ENCODE data around the gene ARHGAP8. TPM values are rescaled to one million over a fixed set of nuclear protein-coding genes. Genes with fewer than 3 reads are reported as not detected.

The ARHGAP8 gene
- total and polyA plus RNA-seq, 4 donors = 0.69 to 8.5 (median 3.4) TPM

GRCh38 chr22:44827666-44828190, 75.4 kb downstream of the ARHGAP8 start:
- H3K27ac ChIP-seq (ENCODE audit: low read depth, low read length) = no peak overlapping the region
- no peaks in the 10 kb centered on the region for H3K27me3 ChIP-seq (ENCODE audit: control insufficient read depth, insufficient read depth, low read length)
- H3K9me3 ChIP-seq (ENCODE audit: control insufficient read depth, insufficient read depth, low read length) = peaks cover 3% of the 10 kb centered on the region
- peaks cover 3% of the 10 kb centered on the region for H3K4me1 ChIP-seq (ENCODE audit: control insufficient read depth, insufficient read depth, low read length)
- DNase-seq (ENCODE audit: low read depth in 4 of 6, low spot score in 6 of 6) = no peak
- no peak overlapping the region for H3K4me3 ChIP-seq (ENCODE audit: low read depth, low read length)
- WGBS (ENCODE audit: insufficient coverage) = 92% methylated on average over 7 of the region's 16 CpGs
- H3K36me3 ChIP-seq (ENCODE audit: control insufficient read depth, insufficient read depth, low read length) = peaks cover 4% of the 10 kb centered on the region

- 80% methylated on average over 8 of the region's 8 CpGs for WGBS (ENCODE audit: insufficient coverage)
- peaks cover 4% of the 10 kb centered on the region for H3K36me3 ChIP-seq (ENCODE audit: control insufficient read depth, insufficient read depth, low read length)
These were observed 75.8 kb downstream of the ARHGAP8 start for GRCh38 chr22:44828193-44828592.

DNA sequence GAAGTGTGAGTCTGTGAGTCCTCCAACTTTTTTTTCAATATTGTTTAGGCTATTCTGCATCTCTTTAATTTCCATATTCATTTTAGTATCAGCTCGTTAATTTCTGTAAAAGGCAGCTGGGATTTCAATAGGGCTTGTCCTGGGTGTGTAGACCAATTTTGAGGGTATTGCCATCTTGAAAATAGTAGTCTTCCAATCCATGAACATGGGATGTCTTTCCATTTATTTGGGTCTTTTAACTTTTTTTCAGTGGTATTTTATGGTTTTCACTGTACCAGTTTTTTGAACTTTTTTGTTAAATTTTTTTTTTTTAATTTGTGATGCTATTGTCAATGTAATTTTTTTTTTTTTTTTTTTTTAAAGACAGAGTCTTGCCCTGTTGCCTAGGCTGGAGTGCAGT, 79.5 kb downstream of the ARHGAP8 start:
- peaks cover 6% of the 10 kb centered on the region for H3K9me3 ChIP-seq (ENCODE audit: control insufficient read depth, insufficient read depth, low read length)
- H3K36me3 ChIP-seq (ENCODE audit: control insufficient read depth, insufficient read depth, low read length) = no peaks in the 10 kb centered on the region
- H3K4me3 ChIP-seq (ENCODE audit: low read depth, low read length) = no peak overlapping the region
- no CpG with 5 or more reads among the region's 1 CpG for WGBS (ENCODE audit: insufficient coverage)
- DNase-seq (ENCODE audit: low read depth in 4 of 6, low spot score in 6 of 6) = no peak
- H3K27ac ChIP-seq (ENCODE audit: low read depth, low read length) = no peak overlapping the region
- no peaks in the 10 kb centered on the region for H3K27me3 ChIP-seq (ENCODE audit: control insufficient read depth, insufficient read depth, low read length)
- peaks cover under 1% of the 10 kb centered on the region for H3K4me1 ChIP-seq (ENCODE audit: control insufficient read depth, insufficient read depth, low read length)

More at GRCh38 chr22:44828193-44828592, 75.8 kb downstream of the ARHGAP8 start:
- Histone ChIP-seq H3K4me1 (ENCODE audit: control insufficient read depth, insufficient read depth, low read length) (no peaks in the 10 kb centered on the region), H3K27ac (ENCODE audit: low read depth, low read length) (no peak overlapping the region), H3K9me3 (ENCODE audit: control insufficient read depth, insufficient read depth, low read length) (peaks cover 3% of the 10 kb centered on the region), H3K4me3 (ENCODE audit: low read depth, low read length) (no peak overlapping the region), H3K27me3 (ENCODE audit: control insufficient read depth, insufficient read depth, low read length) (no peaks in the 10 kb centered on the region)
- no peak for DNase-seq (ENCODE audit: low read depth in 4 of 6, low spot score in 6 of 6)

DNA sequence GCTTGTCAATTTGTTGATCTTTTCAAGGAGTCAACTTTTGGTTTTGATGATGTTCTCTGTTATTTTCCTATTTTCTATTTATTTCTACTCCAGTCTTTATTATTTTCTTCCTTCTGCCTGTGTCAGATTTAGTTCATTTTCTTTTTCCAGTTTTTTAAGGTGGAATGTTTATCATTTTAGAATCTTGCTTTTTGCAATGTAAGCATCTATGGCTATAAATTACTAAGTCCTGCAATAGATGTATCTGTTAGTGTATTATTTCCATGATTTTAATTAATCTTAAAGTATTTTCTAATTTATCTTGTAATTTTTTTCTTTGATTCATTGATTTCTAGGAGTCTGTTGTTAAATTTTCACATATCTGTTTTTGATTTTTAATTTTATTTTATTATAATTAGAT, 81.7 kb downstream of the ARHGAP8 start:
- no peak overlapping the region for H3K4me3 ChIP-seq (ENCODE audit: low read depth, low read length)
- no peaks in the 10 kb centered on the region for H3K36me3 ChIP-seq (ENCODE audit: control insufficient read depth, insufficient read depth, low read length)
- peaks cover 17% of the 10 kb centered on the region for H3K4me1 ChIP-seq (ENCODE audit: control insufficient read depth, insufficient read depth, low read length)
- no peak overlapping the region for H3K27ac ChIP-seq (ENCODE audit: low read depth, low read length)
- no peaks in the 10 kb centered on the region for H3K27me3 ChIP-seq (ENCODE audit: control insufficient read depth, insufficient read depth, low read length)
- peaks cover 6% of the 10 kb centered on the region for H3K9me3 ChIP-seq (ENCODE audit: control insufficient read depth, insufficient read depth, low read length)
- DNase-seq (ENCODE audit: low read depth in 4 of 6, low spot score in 6 of 6) = no peak

GRCh38 chr22:44837481-44837880, 85.1 kb downstream of the ARHGAP8 start:
- Histone ChIP-seq H3K4me3 (ENCODE audit: low read depth, low read length) (no peak overlapping the region), H3K27me3 (ENCODE audit: control insufficient read depth, insufficient read depth, low read length) (no peaks in the 10 kb centered on the region), H3K4me1 (ENCODE audit: control insufficient read depth, insufficient read depth, low read length) (peaks cover 18% of the 10 kb centered on the region), H3K36me3 (ENCODE audit: control insufficient read depth, insufficient read depth, low read length) (no peaks in the 10 kb centered on the region), H3K27ac (ENCODE audit: low read depth, low read length) (no peak overlapping the region), H3K9me3 (ENCODE audit: control insufficient read depth, insufficient read depth, low read length) (peaks cover 3% of the 10 kb centered on the region)
- peak in 1 of 6 donors; percentile 31 for DNase-seq (ENCODE audit: low read depth in 4 of 6, low spot score in 6 of 6)
- 56% methylated on average over 12 of the region's 15 CpGs for WGBS (ENCODE audit: insufficient coverage)

- Histone ChIP-seq H3K4me1 (ENCODE audit: control insufficient read depth, insufficient read depth, low read length) (peaks cover 18% of the 10 kb centered on the region), H3K27ac (ENCODE audit: low read depth, low read length) (no peak overlapping the region), H3K9me3 (ENCODE audit: control insufficient read depth, insufficient read depth, low read length) (peaks cover 3% of the 10 kb centered on the region), H3K27me3 (ENCODE audit: control insufficient read depth, insufficient read depth, low read length) (no peaks in the 10 kb centered on the region), H3K36me3 (ENCODE audit: control insufficient read depth, insufficient read depth, low read length) (no peaks in the 10 kb centered on the region), H3K4me3 (ENCODE audit: low read depth, low read length) (no peak overlapping the region)
- DNase-seq (ENCODE audit: low read depth in 4 of 6, low spot score in 6 of 6) = no peak
- 70% methylated on average over 16 of the region's 16 CpGs for WGBS (ENCODE audit: insufficient coverage)
These were observed 86.1 kb downstream of the ARHGAP8 start for GRCh38 chr22:44838316-44839016.

GRCh38 chr22:44839061-44839460, 86.7 kb downstream of the ARHGAP8 start:
- Histone ChIP-seq H3K9me3 (ENCODE audit: control insufficient read depth, insufficient read depth, low read length) (peaks cover 3% of the 10 kb centered on the region), H3K36me3 (ENCODE audit: control insufficient read depth, insufficient read depth, low read length) (no peaks in the 10 kb centered on the region), H3K27ac (ENCODE audit: low read depth, low read length) (no peak overlapping the region), H3K4me1 (ENCODE audit: control insufficient read depth, insufficient read depth, low read length) (peaks cover 18% of the 10 kb centered on the region), H3K4me3 (ENCODE audit: low read depth, low read length) (no peak overlapping the region), H3K27me3 (ENCODE audit: control insufficient read depth, insufficient read depth, low read length) (no peaks in the 10 kb centered on the region)
- 69% methylated on average over 4 of the region's 7 CpGs for WGBS (ENCODE audit: insufficient coverage)
- DNase-seq (ENCODE audit: low read depth in 4 of 6, low spot score in 6 of 6) = no peak

- H3K4me3 ChIP-seq (ENCODE audit: low read depth, low read length) = no peak overlapping the region
- H3K4me1 ChIP-seq (ENCODE audit: control insufficient read depth, insufficient read depth, low read length) = peaks cover 18% of the 10 kb centered on the region
- WGBS (ENCODE audit: insufficient coverage) = 93% methylated on average over 11 of the region's 13 CpGs
- DNase-seq (ENCODE audit: low read depth in 4 of 6, low spot score in 6 of 6) = no peak
- H3K9me3 ChIP-seq (ENCODE audit: control insufficient read depth, insufficient read depth, low read length) = peaks cover under 1% of the 10 kb centered on the region
- H3K27me3 ChIP-seq (ENCODE audit: control insufficient read depth, insufficient read depth, low read length) = no peaks in the 10 kb centered on the region
- no peak overlapping the region for H3K27ac ChIP-seq (ENCODE audit: low read depth, low read length)
- no peaks in the 10 kb centered on the region for H3K36me3 ChIP-seq (ENCODE audit: control insufficient read depth, insufficient read depth, low read length)
These were observed 87.3 kb downstream of the ARHGAP8 start for GRCh38 chr22:44839721-44840120.

GRCh38 chr22:44840611-44841322, 88.4 kb downstream of the ARHGAP8 start:
- Histone ChIP-seq H3K27ac (ENCODE audit: low read depth, low read length) (no peak overlapping the region), H3K9me3 (ENCODE audit: control insufficient read depth, insufficient read depth, low read length) (no peaks in the 10 kb centered on the region), H3K4me3 (ENCODE audit: low read depth, low read length) (no peak overlapping the region), H3K36me3 (ENCODE audit: control insufficient read depth, insufficient read depth, low read length) (no peaks in the 10 kb centered on the region), H3K27me3 (ENCODE audit: control insufficient read depth, insufficient read depth, low read length) (no peaks in the 10 kb centered on the region), H3K4me1 (ENCODE audit: control insufficient read depth, insufficient read depth, low read length) (peaks cover 18% of the 10 kb centered on the region)
- no peak for DNase-seq (ENCODE audit: low read depth in 4 of 6, low spot score in 6 of 6)
- 79% methylated on average over 26 of the region's 30 CpGs for WGBS (ENCODE audit: insufficient coverage)

GRCh38 chr22:44842417-44842816, 90.0 kb downstream of the ARHGAP8 start:
- WGBS (ENCODE audit: insufficient coverage) = 86% methylated on average over 4 of the region's 7 CpGs
- Histone ChIP-seq H3K27me3 (ENCODE audit: control insufficient read depth, insufficient read depth, low read length) (no peaks in the 10 kb centered on the region), H3K4me3 (ENCODE audit: low read depth, low read length) (no peak overlapping the region), H3K27ac (ENCODE audit: low read depth, low read length) (no peak overlapping the region), H3K36me3 (ENCODE audit: control insufficient read depth, insufficient read depth, low read length) (peaks cover 4% of the 10 kb centered on the region), H3K9me3 (ENCODE audit: control insufficient read depth, insufficient read depth, low read length) (no peaks in the 10 kb centered on the region), H3K4me1 (ENCODE audit: control insufficient read depth, insufficient read depth, low read length) (peaks cover 24% of the 10 kb centered on the region)
- DNase-seq (ENCODE audit: low read depth in 4 of 6, low spot score in 6 of 6) = no peak
